Small intestine (tissue), 7 donors: ENCODE measurements around the gene STAP1. TPM values are rescaled to one million over a fixed set of nuclear protein-coding genes. Genes with fewer than 3 reads are reported as not detected.
A peak's percentile ranks its signal among the peaks of the same experiment; 100 is the strongest.
"Not testable (repeated sequence)": the region's sequence is repeated elsewhere in the genome, so short reads cannot be mapped to it uniquely, and the experiment has no call there.

ENCODE experiments used
- DNase-seq, 2 donors: peaks; one replicate each; pipeline versions ENCODE4 v3.0.0 to v3.0.0-alpha.2; 2013
- FAIRE-seq: peaks from 2 replicates; lab custom pipeline; 2012; peaks lifted over from hg19 to GRCh38; lab: Jason Lieb, UNC
- H3K27ac ChIP-seq, 3 donors: one replicate each; pipeline ENCODE4 v1.5.1; 2013; ENCODE audit warnings: low read length in 2 of 3, mild to moderate bottlenecking in 2 of 3, control low read depth in 1 of 3, inconsistent platforms in 1 of 3, low read depth in 1 of 3, moderate library complexity in 1 of 3
- H3K27me3 ChIP-seq, 3 donors: one replicate each; pipeline ENCODE4 v1.6.1; 2013; ENCODE audit warnings: low read length in 3 of 3, inconsistent platforms in 1 of 3; ENCODE audit not compliant: control insufficient read depth in 3 of 3, insufficient read depth in 3 of 3
- H3K36me3 ChIP-seq, 3 donors: one replicate each; pipeline ENCODE4 v1.6.1; 2013; ENCODE audit warnings: low read length in 3 of 3, inconsistent platforms in 1 of 3, low read depth in 1 of 3, mild to moderate bottlenecking in 1 of 3, moderate library complexity in 1 of 3; ENCODE audit not compliant: control insufficient read depth in 3 of 3, insufficient read depth in 2 of 3
- H3K4me1 ChIP-seq, 3 donors: one replicate each; pipeline ENCODE4 v1.6.1; 2013; ENCODE audit warnings: low read length in 2 of 3, inconsistent platforms in 1 of 3, low read depth in 1 of 3, mild to moderate bottlenecking in 1 of 3, moderate library complexity in 1 of 3; ENCODE audit not compliant: control insufficient read depth in 3 of 3, insufficient read depth in 2 of 3
- H3K4me3 ChIP-seq, 3 donors: one replicate each; pipeline ENCODE4 v1.5.1; 2013; ENCODE audit warnings: low read length in 3 of 3, control low read depth in 1 of 3, inconsistent platforms in 1 of 3, low read depth in 1 of 3, mild to moderate bottlenecking in 1 of 3, moderate library complexity in 1 of 3
- H3K9me3 ChIP-seq, 2 donors: one replicate each; pipeline ENCODE4 v1.6.1; 2013; ENCODE audit warnings: low read depth in 1 of 2, low read length in 1 of 2; ENCODE audit not compliant: control insufficient read depth in 2 of 2, insufficient read depth in 1 of 2
- WGBS, 3 donors: extraction: QIAGEN DNeasy Blood & Tissue Kit; methylation state at CpG; one replicate each; pipeline ENCODE4 v1.1.7; 2013; 5-methylcytosine and 5-hydroxymethylcytosine counted together
- polyA plus RNA-seq, 4 donors: library from polyadenylated mRNA; stranded (reverse) in 3 of 4; unstranded in 1 of 4; fragments of 200-250 nt in 3 of 4; fragments of 120-200 nt in 1 of 4; gene quantifications; one replicate each; pipeline versions ENCODE4 v1.2.1 to v1.2.3, GENCODE V29; 2013
- donor health status: healthy with polysubstance abuse.
- donor health status: control.
- donor health status: control.
- donor health status: Bipolar disorder and iron deficiency.
- donor health status: healthy.

Gene STAP1
- polyA plus RNA-seq, 4 donors, result 0.45 to 2.7 (median 0.72) TPM

GRCh38 chr4:67546971-67547370, 11.6 kb upstream of the STAP1 start:
- no peak for DNase-seq
- Histone ChIP-seq H3K27me3 (no peaks in the 10 kb centered on the region), H3K36me3 (no peaks in the 10 kb centered on the region), H3K4me1 (peaks cover 2 to 15% (median 3%) of the 10 kb centered on the region in 3 donors), H3K4me3 (no peak overlapping the region), H3K9me3 (no peaks in the 10 kb centered on the region), H3K27ac (no peak overlapping the region)
- no peak for FAIRE-seq
- 68 to 75% (median 73%) methylated on average over 4 of the region's 4 CpGs for WGBS, 3 donors

GRCh38 chr4:67549123-67549522, 9.4 kb upstream of the STAP1 start:
- peak; percentile 22 to 46 for DNase-seq
- H3K4me1 ChIP-seq, result no peaks in the 10 kb centered on the region
- H3K9me3 ChIP-seq, result no peaks in the 10 kb centered on the region
- WGBS, 3 donors, result 0 to 12% (median 5%) methylated on average over 1 of the region's 1 CpG
- H3K27me3 ChIP-seq, result no peaks in the 10 kb centered on the region
- H3K36me3 ChIP-seq, result no peaks in the 10 kb centered on the region
- FAIRE-seq, result no peak
- H3K27ac ChIP-seq, result no peak overlapping the region
- no peak overlapping the region for H3K4me3 ChIP-seq

DNA sequence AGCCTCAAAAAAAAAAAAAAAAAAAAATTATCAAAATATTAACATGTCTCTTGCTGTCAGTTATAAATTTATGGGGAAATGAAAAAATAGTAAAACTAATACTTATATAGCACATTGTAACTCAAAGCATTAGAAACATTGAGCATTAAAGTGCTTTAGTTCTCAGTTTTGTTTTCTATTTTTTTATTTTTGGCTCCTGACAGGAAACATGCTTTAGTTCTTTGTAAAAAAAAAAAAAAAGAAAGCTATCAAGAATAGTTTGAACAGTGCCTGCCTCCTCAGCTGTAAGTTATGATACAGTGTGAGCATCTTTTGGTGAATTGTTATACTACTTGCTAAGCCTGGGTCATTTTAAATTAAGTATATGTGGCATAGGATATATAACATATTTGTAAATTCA, 8.1 kb upstream of the STAP1 start:
- DNase-seq, result no peak
- H3K27ac ChIP-seq, result no peak overlapping the region
- H3K9me3 ChIP-seq, result no peaks in the 10 kb centered on the region
- H3K4me1 ChIP-seq, result no peaks in the 10 kb centered on the region
- no peaks in the 10 kb centered on the region for H3K27me3 ChIP-seq
- H3K4me3 ChIP-seq, result no peak overlapping the region
- no peaks in the 10 kb centered on the region for H3K36me3 ChIP-seq
- FAIRE-seq, result no peak

DNA sequence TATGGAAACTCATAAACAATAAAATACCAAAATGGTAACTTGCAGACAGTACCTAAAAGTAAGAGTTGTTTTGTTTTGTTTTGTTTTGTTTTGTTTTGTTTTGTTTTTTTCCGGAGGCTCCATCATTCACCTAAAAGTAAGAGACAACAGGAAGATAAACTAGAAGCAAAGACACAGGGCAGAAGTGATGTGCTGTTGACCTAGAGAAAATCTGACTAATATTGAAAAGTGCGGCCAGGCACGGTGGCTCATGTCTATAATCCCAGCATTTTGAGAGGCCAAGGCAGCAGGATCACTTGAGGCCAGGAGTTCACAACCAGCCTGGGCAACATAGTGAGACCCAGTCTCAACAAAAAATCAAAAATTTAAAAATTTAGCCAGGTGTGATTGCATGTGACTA, 7.7 kb upstream of the STAP1 start:
- H3K4me3 ChIP-seq, result no peak overlapping the region
- no peak overlapping the region for H3K27ac ChIP-seq
- FAIRE-seq (no peak), DNase-seq (no peak)
- no peaks in the 10 kb centered on the region for H3K27me3 ChIP-seq
- no peaks in the 10 kb centered on the region for H3K36me3 ChIP-seq
- H3K9me3 ChIP-seq, result no peaks in the 10 kb centered on the region
- no peaks in the 10 kb centered on the region for H3K4me1 ChIP-seq
- 88 to 95% (median 94%) methylated on average over 3 of the region's 3 CpGs for WGBS, 3 donors

DNA sequence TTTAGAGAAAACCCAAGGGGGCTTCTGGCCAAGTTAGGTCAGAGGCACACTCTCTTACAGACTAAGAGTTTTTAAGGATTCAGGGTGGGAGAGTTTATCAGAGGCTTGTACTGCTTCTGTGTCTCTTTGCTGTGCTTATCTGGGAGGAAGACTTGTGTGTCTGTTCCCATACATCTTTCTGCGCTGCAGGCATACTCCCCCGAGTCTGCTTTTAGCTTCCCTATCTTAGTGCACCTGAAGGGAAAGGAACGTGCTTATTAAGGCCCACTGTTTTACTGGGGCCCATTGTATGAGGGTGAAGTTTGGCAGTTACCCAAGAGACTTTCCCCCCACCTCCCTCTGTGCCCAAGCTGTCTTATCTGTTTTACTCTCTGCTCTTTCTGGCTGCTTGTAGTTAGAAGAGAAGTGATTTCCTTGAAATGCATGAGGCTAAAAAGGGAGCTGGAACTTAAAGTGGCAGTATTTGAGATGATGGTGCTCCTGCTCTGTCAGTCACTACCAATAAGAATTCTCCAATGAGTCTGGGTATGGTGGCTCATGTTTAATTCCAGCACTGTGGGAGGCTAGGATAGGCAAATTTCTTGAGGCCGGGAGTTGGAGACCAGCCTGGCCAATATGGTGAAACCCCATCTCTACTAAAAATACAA, 6.3 kb upstream of the STAP1 start:
- not testable (repeated sequence) for H3K9me3 ChIP-seq, H3K4me3 ChIP-seq, H3K27ac ChIP-seq, FAIRE-seq, H3K36me3 ChIP-seq, H3K4me1 ChIP-seq, DNase-seq, H3K27me3 ChIP-seq
- 41 to 67% (median 54%) methylated on average over 4 of the region's 4 CpGs for WGBS, 3 donors

DNA sequence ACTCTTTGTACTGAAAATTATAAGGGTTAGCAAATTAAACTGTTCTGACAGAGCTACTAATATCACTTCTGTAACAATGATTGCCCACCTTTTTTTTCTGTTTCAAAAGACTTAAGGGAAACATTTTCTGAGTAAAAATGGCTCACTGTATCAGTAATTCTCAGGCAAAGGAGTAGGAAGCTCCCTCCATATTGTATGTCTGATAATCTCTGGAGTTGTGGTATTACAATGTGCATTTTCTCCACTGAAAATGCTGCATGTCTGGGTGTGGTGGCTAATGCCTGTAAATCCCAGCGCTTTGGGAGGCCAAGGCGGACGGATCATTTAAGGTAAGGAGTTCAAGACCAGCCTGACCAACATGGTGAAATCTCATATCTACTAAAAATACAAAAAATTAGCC, 4.4 kb upstream of the STAP1 start:
- DNase-seq (no peak), FAIRE-seq (no peak)
- Histone ChIP-seq H3K27me3 (no peaks in the 10 kb centered on the region), H3K9me3 (no peaks in the 10 kb centered on the region), H3K4me1 (no peaks in the 10 kb centered on the region), H3K36me3 (no peaks in the 10 kb centered on the region), H3K4me3 (no peak overlapping the region), H3K27ac (no peak overlapping the region)
- 72 to 95% (median 91%) methylated on average over 3 of the region's 3 CpGs for WGBS, 3 donors

DNA sequence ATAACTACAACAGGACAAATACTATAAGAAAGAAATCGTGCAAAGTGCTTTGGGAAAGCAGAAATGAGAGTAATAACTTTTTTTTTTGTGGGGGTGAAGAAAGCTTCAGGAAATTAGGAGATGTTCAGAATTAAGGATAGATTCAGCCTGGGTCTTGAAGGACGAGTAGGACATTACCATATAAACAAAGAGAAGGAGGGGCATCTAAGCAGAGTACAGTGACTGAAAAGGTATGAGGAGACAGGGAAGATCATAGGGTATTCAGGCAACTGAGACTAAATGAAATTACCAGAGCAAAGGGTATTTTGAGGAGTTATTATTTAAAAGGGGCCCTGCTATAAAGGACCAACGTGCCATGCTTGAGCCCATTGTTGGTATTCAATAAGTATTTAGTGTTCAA, 3.1 kb upstream of the STAP1 start:
- DNase-seq (no peak), FAIRE-seq (no peak)
- Histone ChIP-seq H3K4me1 (no peaks in the 10 kb centered on the region), H3K4me3 (no peak overlapping the region), H3K27me3 (no peaks in the 10 kb centered on the region), H3K27ac (no peak overlapping the region), H3K9me3 (no peaks in the 10 kb centered on the region), H3K36me3 (no peaks in the 10 kb centered on the region)
- WGBS, 3 donors, result 71 to 86% (median 84%) methylated on average over 3 of the region's 3 CpGs

GRCh38 chr4:67556436-67556835, 2.1 kb upstream of the STAP1 start:
- FAIRE-seq, result no peak
- no peaks in the 10 kb centered on the region for H3K36me3 ChIP-seq
- DNase-seq, result no peak
- no peaks in the 10 kb centered on the region for H3K4me1 ChIP-seq
- H3K4me3 ChIP-seq, result no peak overlapping the region
- WGBS, 3 donors, result 42 to 61% (median 50%) methylated on average over 2 of the region's 2 CpGs
- no peaks in the 10 kb centered on the region for H3K27me3 ChIP-seq
- H3K9me3 ChIP-seq, result no peaks in the 10 kb centered on the region
- no peak overlapping the region for H3K27ac ChIP-seq

DNA sequence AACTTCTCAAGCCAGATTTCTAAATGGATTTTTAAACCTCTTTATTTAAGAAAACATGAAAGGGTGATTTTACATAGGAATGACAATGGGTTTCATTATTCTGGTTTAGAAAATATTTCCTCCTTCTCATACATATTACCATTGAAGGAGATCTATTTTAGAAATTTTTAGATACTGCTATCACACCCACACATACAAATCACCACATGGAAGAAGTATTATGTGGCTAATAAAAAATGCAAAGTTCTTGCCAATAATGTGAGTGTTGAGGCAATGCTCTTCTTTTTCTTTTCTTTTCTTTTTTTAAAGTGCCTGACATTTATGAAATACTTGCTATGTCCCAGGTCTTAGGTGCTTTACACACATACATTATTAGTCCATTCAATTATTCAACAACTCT, 6.8 kb downstream of the STAP1 start:
- Histone ChIP-seq H3K9me3 (no peaks in the 10 kb centered on the region), H3K27me3 (no peaks in the 10 kb centered on the region), H3K36me3 (no peaks in the 10 kb centered on the region), H3K4me1 (no peaks in the 10 kb centered on the region), H3K4me3 (no peak overlapping the region), H3K27ac (no peak overlapping the region)
- FAIRE-seq (no peak), DNase-seq (no peak)
